A549 (cell line): ENCODE data around the gene EDIL3. TPM values are rescaled to one million over a fixed set of nuclear protein-coding genes. Genes with fewer than 3 reads are reported as not detected.

Source experiments
- ATAC-seq, 2 experiments: fragments of 200-7000 bp in 1 of 2; fragments of >200 bp in 1 of 2; cut with Nextera tagmentation in 1 of 2; cut with Tn5 transposase in 1 of 2; 3 replicates each; pipeline versions ENCODE4 v1.8.0 to v1.9.1; 2018 to 2020; ENCODE audit warnings: mild to moderate bottlenecking in 1 of 2, moderate library complexity in 1 of 2
- CTCF ChIA-PET: fragments of 300-600 bp; sonication (Branson Sonifier 250); formaldehyde crosslinking; extraction: SDS; loops from one replicate; lab custom pipeline; 2021; ENCODE audit warnings: antibody characterized with exemption, inconsistent platforms; lab: Yijun Ruan, JAX
- POLR2A ChIA-PET: fragments of 350-600 bp; formaldehyde crosslinking; extraction: SDS; loops from one replicate; lab custom pipeline; 2021; ENCODE audit warnings: antibody characterized with exemption, inconsistent platforms; lab: Yijun Ruan, JAX
- DNase-seq, 2 experiments: peaks; one replicate each; pipeline versions ENCODE4 v3.0.0 to v3.0.0-alpha.2; 2011 to 2016; ENCODE audit warnings: low read depth in 1 of 2, low spot score in 1 of 2
- FAIRE-seq: peaks from 2 replicates; lab custom pipeline; 2011; peaks lifted over from hg19 to GRCh38; lab: Jason Lieb, UNC
- H3K27ac ChIP-seq, 2 experiments: fragments of >200 bp; sonication (Bioruptor Twin); formaldehyde crosslinking; 3 replicates each; pipeline ENCODE4 v1.5.1; 2016 to 2017
- H3K4me1 ChIP-seq: fragments of >200 bp; sonication (Bioruptor Twin); formaldehyde crosslinking; 3 replicates; pipeline ENCODE4 v1.6.1; 2016
- H3K4me2 ChIP-seq: fragments of >200 bp; sonication (Bioruptor Twin); formaldehyde crosslinking; 3 replicates; pipeline ENCODE4 v1.6.1; 2016
- H3K4me3 ChIP-seq: fragments of >200 bp; sonication (Bioruptor Twin); formaldehyde crosslinking; 3 replicates; pipeline ENCODE4 v1.5.1; 2016
- H3K9me3 ChIP-seq: fragments of >200 bp; sonication (Bioruptor Twin); formaldehyde crosslinking; 3 replicates; pipeline ENCODE4 v1.6.1; 2016
- CHD4 ChIP-seq: fragments of 200-600 bp; sonication (generic); IDR thresholded peaks from 2 replicates; pipeline ENCODE4 v1.6.1; 2016; ENCODE audit warnings: antibody characterized with exemption, mild to moderate bottlenecking, borderline replicate concordance
- CTCF ChIP-seq: fragments of >200 bp; sonication (Bioruptor Twin); formaldehyde crosslinking; IDR thresholded peaks from 3 replicates; pipeline ENCODE4 v1.5.1; 2016
- EHF ChIP-seq: fragments of 250-450 bp; sonication (Bioruptor Pico); IDR thresholded peaks from 2 replicates; pipeline ENCODE4 v1.5.0; 2020; ENCODE audit warnings: mild to moderate bottlenecking
- EP300 ChIP-seq, 2 experiments: fragments of >200 bp; sonication (Bioruptor Twin); formaldehyde crosslinking; IDR thresholded peaks; 2 replicates in 1 of 2; 3 replicates in 1 of 2; pipeline ENCODE4 v1.6.1; 2016 to 2017
- FOSB ChIP-seq: fragments of 250-450 bp; sonication (Bioruptor Pico); IDR thresholded peaks from 2 replicates; pipeline ENCODE4 v1.5.0; 2020; ENCODE audit warnings: mild to moderate bottlenecking, moderate library complexity
- FOXS1 ChIP-seq: fragments of 250-450 bp; sonication (Bioruptor Pico); IDR thresholded peaks from 2 replicates; pipeline ENCODE4 v1.5.0; 2020; ENCODE audit warnings: mild to moderate bottlenecking, moderate library complexity
- HOXB5 ChIP-seq: fragments of 250-450 bp; sonication (Bioruptor Pico); IDR thresholded peaks from 2 replicates; pipeline ENCODE4 v1.5.0; 2020; ENCODE audit warnings: mild to moderate bottlenecking, moderate library complexity
- JUN ChIP-seq, 2 experiments: fragments of >200 bp; sonication (Bioruptor Twin); formaldehyde crosslinking; IDR thresholded peaks; 2 replicates in 1 of 2; 3 replicates in 1 of 2; pipeline ENCODE4 v1.6.1; 2016 to 2017
- KDM5A ChIP-seq: fragments of 200-600 bp; sonication (generic); IDR thresholded peaks from 2 replicates; pipeline ENCODE4 v1.6.1; 2016; ENCODE audit warnings: antibody characterized with exemption, mild to moderate bottlenecking
- MAFK ChIP-seq: fragments of 450-650 bp; IDR thresholded peaks from 2 replicates; pipeline ENCODE4 v1.6.1; 2014; ENCODE audit not compliant: partially characterized antibody
- NPAS2 ChIP-seq: fragments of 250-450 bp; sonication (Bioruptor Pico); IDR thresholded peaks from 2 replicates; pipeline ENCODE4 v1.8.0; 2022; ENCODE audit warnings: mild to moderate bottlenecking, moderate library complexity, borderline replicate concordance
- PHF8 ChIP-seq: fragments of 200-600 bp; sonication (generic); IDR thresholded peaks from 2 replicates; pipeline ENCODE4 v1.6.1; 2016; ENCODE audit warnings: low read depth, mild to moderate bottlenecking, antibody characterized with exemption, moderate library complexity, borderline replicate concordance
- ZNF302 ChIP-seq: fragments of 250-450 bp; sonication (Bioruptor Pico); IDR thresholded peaks from 2 replicates; pipeline ENCODE4 v1.9.0; 2021; ENCODE audit warnings: inconsistent platforms, mild to moderate bottlenecking, moderate library complexity
- WGBS: methylation state at CpG from one replicate; pipeline ENCODE4 v1.1.6; 2017; ENCODE audit errors: missing lambda C conversion rate; 5-methylcytosine and 5-hydroxymethylcytosine counted together
- polyA plus RNA-seq, 4 experiments: library from polyadenylated mRNA; depleted of rRNA in 3 of 4; stranded (reverse); fragments of >200 nt; fragmentation: RNase III in 1 of 4; extraction: RNeasy Plus Mini Kit Qiagen cat#74134 plus additional on column Dnase treatment in 1 of 4; gene quantifications; 2 replicates in 3 of 4; 3 replicates in 1 of 4; pipeline ENCODE4 v1.2.3, GENCODE V29; 2011 to 2017
- TF ChIP-seq, protein P1 (sequence below): IDR thresholded peaks from 2 replicates; pipeline ENCODE4 v1.6.1; 2012

Gene EDIL3
- polyA plus RNA-seq, 2 of the 4 experiments (the other 2 are of a cell fraction): 0.12 to 0.14 TPM

- 0% methylated on average over 1 of the region's 1 CpG for WGBS
- FAIRE-seq (no peak), ATAC-seq (no peak)
Observed at GRCh38 chr5:84115727-84116126, 269.0 kb downstream of the EDIL3 start.

GRCh38 chr5:84113246-84114105 is 271.2 kb downstream of the EDIL3 start:
- no peak for FAIRE-seq
- Histone ChIP-seq H3K4me1 (no peaks in the 10 kb centered on the region), H3K4me3 (no peak overlapping the region), H3K9me3 (no peaks in the 10 kb centered on the region), H3K27ac (no peak overlapping the region), H3K4me2 (no peak overlapping the region)
- no peak for TF ChIP-seq EHF
- no peak for TF ChIP-seq JUN (IDR thresholded peaks at IDR 0.05)
- TF ChIP-seq NPAS2: no peak
- no peak for TF ChIP-seq FOXS1 (CRISPR knock-in tag)
- ATAC-seq: 0 out of 6 replicates have a peak, but pooled peaks of 1 of the 2 experiments have one; percentile 50
- POLR2A ChIA-PET: no interaction called here
- WGBS: 18% methylated on average over 6 of the region's 6 CpGs
- CTCF ChIA-PET: no interaction called here
- DNase-seq: no peak

More at GRCh38 chr5:84115727-84116126, 269.0 kb downstream of the EDIL3 start:
- no peak for TF ChIP-seq HOXB5
- no peak for TF ChIP-seq CTCF
- Histone ChIP-seq H3K4me1 (no peaks in the 10 kb centered on the region), H3K9me3 (no peaks in the 10 kb centered on the region), H3K4me3 (no peak overlapping the region), H3K27ac (no peak overlapping the region), H3K4me2 (no peak overlapping the region)
- no peak for DNase-seq
- CTCF ChIA-PET: no interaction called here
- POLR2A ChIA-PET: no interaction called here

DNA sequence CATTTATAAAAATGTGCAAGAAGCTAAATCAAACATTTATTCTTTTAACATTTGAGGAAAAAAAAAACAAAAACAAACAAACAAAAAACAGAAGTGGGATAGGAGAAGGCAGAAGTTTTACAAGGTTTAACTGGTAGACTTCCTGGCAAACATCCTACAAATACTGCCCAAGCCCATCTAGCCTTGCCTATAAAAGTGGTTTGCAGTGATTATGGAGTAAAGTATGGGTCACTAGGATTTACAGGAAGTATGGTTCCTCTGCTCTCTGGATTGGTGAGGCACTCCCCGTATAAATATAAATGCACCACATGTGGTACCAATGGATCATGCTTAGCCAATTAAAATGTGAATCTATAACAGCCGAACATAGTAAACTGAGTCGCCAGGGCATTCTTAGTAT is 291.9 kb downstream of the EDIL3 start:
- H3K27ac ChIP-seq: no peak overlapping the region
- DNase-seq (no peak), FAIRE-seq (no peak), ATAC-seq (no peak)
- no peak overlapping the region for H3K4me2 ChIP-seq
- no peaks in the 10 kb centered on the region for H3K9me3 ChIP-seq
- POLR2A ChIA-PET: no interaction called here
- CTCF ChIA-PET: no interaction called here
- H3K4me1 ChIP-seq: no peaks in the 10 kb centered on the region
- TF ChIP-seq KDM5A (no peak), CHD4 (no peak), ZNF302 (CRISPR knock-in tag) (no peak), FOSB (CRISPR knock-in tag) (no peak), PHF8 (no peak), MAFK (no peak), FOXS1 (CRISPR knock-in tag) (no peak)
- TF ChIP-seq, protein P1, sequence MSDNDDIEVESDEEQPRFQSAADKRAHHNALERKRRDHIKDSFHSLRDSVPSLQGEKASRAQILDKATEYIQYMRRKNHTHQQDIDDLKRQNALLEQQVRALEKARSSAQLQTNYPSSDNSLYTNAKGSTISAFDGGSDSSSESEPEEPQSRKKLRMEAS: no peak
- WGBS: 30% methylated on average over 3 of the region's 3 CpGs
- H3K4me3 ChIP-seq: no peak overlapping the region

DNA sequence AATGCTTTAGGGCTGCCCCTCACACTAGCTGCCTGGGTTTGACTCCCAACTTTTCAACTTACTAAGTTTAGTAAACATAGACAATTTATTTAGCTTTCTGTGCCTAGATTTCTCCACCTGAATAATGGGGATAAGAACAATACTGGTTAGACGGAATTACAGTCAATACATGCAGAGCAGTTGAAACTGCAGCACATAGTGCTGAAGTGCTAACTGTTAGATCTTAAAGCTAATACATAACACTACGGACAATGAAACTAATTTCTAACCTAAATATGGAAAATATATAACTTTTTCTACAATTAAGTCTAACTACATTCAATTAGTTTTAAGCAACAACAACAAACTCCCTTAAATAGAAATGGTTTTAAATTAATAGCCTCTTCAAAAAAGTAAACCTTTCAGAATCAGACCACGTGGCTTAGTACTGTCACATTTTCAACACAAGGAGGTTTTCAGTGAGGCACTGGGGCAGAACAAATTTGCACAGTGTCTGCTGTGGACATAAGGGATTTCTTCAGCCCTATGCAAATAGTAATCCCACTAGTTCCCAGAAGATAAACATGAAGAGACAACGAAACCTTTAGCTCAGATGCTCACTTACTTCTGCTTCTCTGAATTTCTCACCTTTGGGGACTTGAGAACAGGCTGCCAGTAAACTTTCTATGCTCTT is 293.4 kb downstream of the EDIL3 start:
- Histone ChIP-seq H3K4me1 (no peaks in the 10 kb centered on the region), H3K4me3 (no peak overlapping the region), H3K27ac (no peak overlapping the region), H3K9me3 (no peaks in the 10 kb centered on the region), H3K4me2 (no peak overlapping the region)
- POLR2A ChIA-PET: no interaction called here
- peak in 1 of 2 experiments; percentile 13 for DNase-seq
- ATAC-seq: peak in 1 of 2 experiments; percentile 42; a peak in 1 of 6 replicates
- FAIRE-seq: no peak
- TF ChIP-seq EP300 (IDR thresholded peaks at IDR 0.05): no peak
- WGBS: 14% methylated on average over 4 of the region's 4 CpGs
- CTCF ChIA-PET: interaction anchor here (0.5 kb wide), 1 partner anchor 220 kb away, joined by 4 read pairs; no protein-coding TSS in a partner anchor
